Measurements from ENCODE around the gene FMO1.

DNA sequence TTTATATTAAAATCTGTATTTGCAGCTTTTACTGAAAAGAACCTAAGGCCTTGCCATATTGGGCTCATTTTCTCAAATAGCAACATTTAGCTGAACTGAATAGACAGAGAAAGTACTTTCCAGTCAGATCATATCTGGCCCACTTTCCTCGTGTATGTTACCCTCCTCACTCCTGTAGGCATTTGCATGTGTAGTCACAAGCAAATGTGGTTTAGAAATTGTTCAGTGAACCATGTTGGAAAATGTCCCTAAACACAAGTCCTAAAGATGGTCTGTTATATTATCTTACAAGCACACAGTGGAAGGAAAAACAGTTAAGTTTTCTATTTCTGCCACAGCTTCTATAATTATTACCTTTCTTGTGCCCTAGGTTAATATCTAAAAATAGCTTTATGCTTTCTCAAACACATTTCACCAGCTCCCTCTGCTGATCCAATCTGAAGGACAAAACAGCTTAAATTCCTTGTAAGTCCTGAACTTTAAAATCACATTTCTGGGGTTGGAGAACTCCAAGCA, 65.1 kb downstream of the FMO1 start:
- TF ChIP-seq CTCF (conservative IDR thresholded peaks at IDR 0.05; ENCODE audit: low read depth, low read length) (no peak), EZH2phosphoT487 (IDR thresholded peaks at IDR 0.05; ENCODE audit: borderline replicate concordance, low read length) (no peak), EZH2 (IDR thresholded peaks at IDR 0.05; ENCODE audit: low read length, unreplicated experiment) (no peak)
